Measurements from ENCODE around the gene TSSC4.

GRCh38 chr11:2400762-2401435 is 349 bp downstream of the TSSC4 start:
- no peak for TF ChIP-seq CTCF (IDR thresholded peaks at IDR 0.05; ENCODE audit: low read depth, low read length)
- TF ChIP-seq EZH2phosphoT487 (IDR thresholded peaks at IDR 0.05; ENCODE audit: low read depth): no peak
